ENCODE data around the gene ASB18. TPM values are rescaled to one million over a fixed set of nuclear protein-coding genes. Genes with fewer than 3 reads are reported as not detected.

Gene ASB18
- total and polyA plus RNA-seq, 2 of the 4 experiments (the other 2 are of a cell fraction) = not detected

GRCh38 chr2:236173036-236173728 lies 91.0 kb downstream of the ASB18 start:
- no TSS peak for BruUV-seq (replicated peaks)
- H3K4ac ChIP-seq (ENCODE audit: low read depth, low read length) = no peak overlapping the region
- no peak overlapping the region for H2BK15ac ChIP-seq (ENCODE audit: low read depth, low read length)
- in situ Hi-C loops (cut with MboI; ENCODE audit: low sequenced_read_pairs) (loop anchor here (25.0 kb wide), 1 partner anchor 561 kb away; no protein-coding TSS in a partner anchor), intact Hi-C loops (cut with micrococcal nuclease) (loop anchor here (10.0 kb wide), 1 partner anchor 228 kb away; no protein-coding TSS in a partner anchor), dilution Hi-C loops (cut with HindIII; ENCODE audit: low sequenced_read_pairs, unreplicated experiment) (no loop called here)
- H2AK5ac ChIP-seq (ENCODE audit: low read depth, low read length) = no peak overlapping the region
- DNase-seq (no peak), ATAC-seq (ENCODE audit: low read depth) (no peak)
- H2AK9ac ChIP-seq (replicated peaks; ENCODE audit: low read depth, low read length, poor library complexity) = no peak overlapping the region
- H4K5ac ChIP-seq (ENCODE audit: low read depth, low read length) = no peak overlapping the region
- no peak for TF ChIP-seq CEBPB (IDR thresholded peaks at IDR 0.05; ENCODE audit: low read depth, low read length)
- TF ChIP-seq RAD21 (IDR thresholded peaks at IDR 0.05; ENCODE audit: low read length) = no peak
- TF ChIP-seq FOS (IDR thresholded peaks at IDR 0.05; ENCODE audit: low read depth, low read length) = no peak
- TF ChIP-seq CTCF (conservative IDR thresholded peaks at IDR 0.05; ENCODE audit: low read depth, low read length) = no peak
- TF ChIP-seq RFX5 (IDR thresholded peaks at IDR 0.05; ENCODE audit: low read depth, low read length) = no peak
- TF ChIP-seq USF2 (IDR thresholded peaks at IDR 0.05; ENCODE audit: low read depth, low read length) = no peak
- H3K18ac ChIP-seq (ENCODE audit: low read depth, low read length) = no peak overlapping the region
- no peak overlapping the region for H2BK120ac ChIP-seq (ENCODE audit: low read depth, low read length)
- H3K27me3 ChIP-seq (ENCODE audit: control insufficient read depth, insufficient read depth, low read length) = peaks cover 70% of the 10 kb centered on the region
- H3K4me2 ChIP-seq (ENCODE audit: low read depth, low read length) = no peak overlapping the region
- H2BK20ac ChIP-seq (ENCODE audit: low read depth, low read length) = no peak overlapping the region
- no peak overlapping the region for H2AFZ ChIP-seq (replicated peaks; ENCODE audit: low read length, poor library complexity)
- H4K91ac ChIP-seq (ENCODE audit: insufficient read depth, low read depth, low read length) = no peak overlapping the region
- no peaks in the 10 kb centered on the region for H3K79me1 ChIP-seq (ENCODE audit: low read depth in 1 of 2, low read length in 2 of 2)
- no peak overlapping the region for H3K4me3 ChIP-seq (ENCODE audit: insufficient read depth, low read depth, low read length)
- ChIA-PET CTCF (no interaction called here), POLR2A (ENCODE audit: unreplicated experiment) (no interaction called here)
- no peaks in the 10 kb centered on the region for H3K9me1 ChIP-seq (ENCODE audit: insufficient read depth, low read length)
- H3K36me3 ChIP-seq (ENCODE audit: control insufficient read depth, insufficient read depth, low read length) = no peaks in the 10 kb centered on the region
- no peak overlapping the region for H3K27ac ChIP-seq (ENCODE audit: insufficient read depth, low read length)
- no peaks in the 10 kb centered on the region; the same call in 1 of the 2 replicates for H4K20me1 ChIP-seq (ENCODE audit: insufficient read depth, low read length)
- H3K9me3 ChIP-seq (ENCODE audit: control insufficient read depth, insufficient read depth, low read length) = peaks cover 8% of the 10 kb centered on the region; the same call in 1 of the 2 replicates
- H4K8ac ChIP-seq (ENCODE audit: low read depth in 2 of 2, low read length in 2 of 2) = no peak overlapping the region
- H3K9ac ChIP-seq (ENCODE audit: low read depth, low read length) = no peak overlapping the region
- no peak overlapping the region for H3K23ac ChIP-seq (ENCODE audit: low read depth, low read length)
- no peaks in the 10 kb centered on the region; the same call in 1 of the 2 replicates for H3K4me1 ChIP-seq (ENCODE audit: control insufficient read depth, insufficient read depth, low read length)
- no peak overlapping the region for H3K14ac ChIP-seq (replicated peaks; ENCODE audit: low read depth, low read length)
- H3K56ac ChIP-seq (ENCODE audit: extremely low read depth, insufficient read depth, low read length) = no peak overlapping the region
- no peak overlapping the region for H2BK5ac ChIP-seq (ENCODE audit: low read depth, low read length, poor library complexity, severe bottlenecking)
- 9% methylated on average over 13 of the region's 62 CpGs; no CpG with 5 or more reads in 1 of the 2 experiments for WGBS, 2 experiments (ENCODE audit: extremely low coverage in 2 of 2, insufficient read length in 1 of 2)
